MM.1S (cell line): Measurements from ENCODE around the gene ZP2.

Source experiments
- DNase-seq: peaks from one replicate; pipeline ENCODE4 v3.0.0-alpha.2; 2015
- H2AFZ ChIP-seq: fragments of 300-600 bp; sonication (generic); 2 replicates; pipeline ENCODE4 v1.6.0; 2016; ENCODE audit warnings: antibody characterized with exemption, low read length
- H3F3A ChIP-seq: fragments of 300-600 bp; sonication (generic); 2 replicates; pipeline ENCODE4 v1.6.1; 2016; ENCODE audit warnings: mild to moderate bottlenecking, antibody characterized with exemption, low read length, moderate library complexity, mixed read lengths; ENCODE audit not compliant: insufficient read depth
- H3K27ac ChIP-seq: fragments of 300-600 bp; sonication (generic); 2 replicates; pipeline ENCODE4 v1.5.1; 2016; ENCODE audit warnings: mild to moderate bottlenecking, low read length
- H3K27me3 ChIP-seq: fragments of 300-600 bp; sonication (generic); replicated peaks from 2 replicates; pipeline ENCODE4 v1.6.0; 2016; ENCODE audit warnings: low read length; ENCODE audit not compliant: insufficient read depth
- H3K36me3 ChIP-seq: fragments of 300-600 bp; sonication (generic); replicated peaks from 2 replicates; pipeline ENCODE4 v1.6.1; 2016; ENCODE audit warnings: mild to moderate bottlenecking, low read length, mixed read lengths; ENCODE audit not compliant: insufficient read depth
- H3K4me1 ChIP-seq: fragments of 300-600 bp; sonication (generic); 2 replicates; pipeline ENCODE4 v1.6.1; 2016; ENCODE audit warnings: low read length, mixed read lengths
- H3K4me2 ChIP-seq: fragments of 300-600 bp; sonication (generic); 2 replicates; pipeline ENCODE4 v1.6.0; 2016; ENCODE audit warnings: low read depth, low read length
- H3K4me3 ChIP-seq: fragments of 300-600 bp; sonication (generic); 2 replicates; pipeline ENCODE4 v1.5.1; 2016; ENCODE audit warnings: low read length, mixed read lengths
- H3K79me2 ChIP-seq: fragments of 300-600 bp; sonication (generic); 2 replicates; pipeline ENCODE4 v1.6.1; 2016; ENCODE audit warnings: mixed run types, low read length, mixed read lengths
- H3K9ac ChIP-seq: fragments of 300-600 bp; sonication (generic); 2 replicates; pipeline ENCODE4 v1.6.1; 2016; ENCODE audit warnings: low read length, mixed read lengths
- H3K9me2 ChIP-seq: fragments of 300-600 bp; sonication (generic); replicated peaks from 2 replicates; pipeline ENCODE4 v1.6.1; 2016; ENCODE audit warnings: mild to moderate bottlenecking, low read length, mixed read lengths; ENCODE audit not compliant: insufficient read depth
- H3K9me3 ChIP-seq: fragments of 300-600 bp; sonication (generic); replicated peaks from 2 replicates; pipeline ENCODE4 v1.6.1; 2016; ENCODE audit warnings: mild to moderate bottlenecking, low read length, mixed read lengths; ENCODE audit not compliant: insufficient read depth
- H4K20me1 ChIP-seq: fragments of 300-600 bp; sonication (generic); 2 replicates; pipeline ENCODE4 v1.6.1; 2016; ENCODE audit warnings: mild to moderate bottlenecking, low read length, moderate library complexity, mixed read lengths; ENCODE audit not compliant: insufficient read depth
- CTCF ChIP-seq: fragments of 300-600 bp; sonication (generic); IDR thresholded peaks from 2 replicates; pipeline ENCODE4 v1.5.1; 2016; ENCODE audit warnings: antibody characterized with exemption, low read length, mixed read lengths
- EZH2 ChIP-seq: fragments of 300-600 bp; sonication (generic); optimal IDR thresholded peaks from 2 replicates; pipeline ENCODE3; 2017; ENCODE audit warnings: low read depth, mild to moderate bottlenecking, antibody characterized with exemption, low read length, mixed read lengths
- EZH2phosphoT487 ChIP-seq: fragments of 300-600 bp; sonication (generic); IDR thresholded peaks from 2 replicates; pipeline ENCODE4 v1.6.1; 2018; ENCODE audit warnings: antibody characterized with exemption, low read length

Gene ZP2

GRCh38 chr16:21194771-21195301 is 16.5 kb downstream of the ZP2 start:
- no peak overlapping the region for H3K27ac ChIP-seq
- H3K4me3 ChIP-seq, result no peak overlapping the region
- TF ChIP-seq CTCF, result no peak
- TF ChIP-seq EZH2, result no peak
- TF ChIP-seq EZH2phosphoT487, result no peak
- H2AFZ ChIP-seq, result no peak overlapping the region
- no peaks in the 10 kb centered on the region for H3K36me3 ChIP-seq
- H3K79me2 ChIP-seq, result no peaks in the 10 kb centered on the region
- H4K20me1 ChIP-seq, result no peaks in the 10 kb centered on the region
- no peak for DNase-seq
- no peaks in the 10 kb centered on the region for H3K27me3 ChIP-seq
- no peaks in the 10 kb centered on the region for H3F3A ChIP-seq
- H3K4me2 ChIP-seq, result no peak overlapping the region
- H3K9me3 ChIP-seq, result no peaks in the 10 kb centered on the region
- no peaks in the 10 kb centered on the region for H3K9me2 ChIP-seq
- no peaks in the 10 kb centered on the region for H3K4me1 ChIP-seq
- H3K9ac ChIP-seq, result no peak overlapping the region

DNA sequence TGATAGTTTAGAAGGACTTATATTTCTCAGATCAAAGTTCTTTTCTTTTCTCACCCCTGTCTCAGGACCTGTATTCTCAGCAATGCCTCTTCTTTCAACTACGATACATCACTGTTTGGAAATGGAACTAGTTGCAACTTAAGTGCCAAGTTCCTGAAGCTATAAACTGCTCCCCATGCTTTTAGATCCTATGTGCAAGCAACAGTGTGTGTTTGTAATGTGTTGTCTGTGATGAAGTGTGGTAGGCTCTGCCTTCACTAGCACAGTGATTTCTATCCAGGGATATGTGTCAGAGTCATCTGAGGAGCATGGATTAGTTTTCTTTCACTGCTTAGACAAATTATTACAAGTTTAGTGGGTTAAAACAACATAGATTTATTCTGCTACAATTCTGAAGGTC is 18.4 kb downstream of the ZP2 start:
- Histone ChIP-seq H2AFZ (no peak overlapping the region), H3K27me3 (no peaks in the 10 kb centered on the region), H3K4me2 (no peak overlapping the region), H3K36me3 (no peaks in the 10 kb centered on the region), H4K20me1 (no peaks in the 10 kb centered on the region), H3K79me2 (no peaks in the 10 kb centered on the region), H3K9me2 (no peaks in the 10 kb centered on the region), H3K9ac (no peak overlapping the region), H3K9me3 (no peaks in the 10 kb centered on the region), H3K27ac (no peak overlapping the region), H3K4me3 (no peak overlapping the region), H3F3A (no peaks in the 10 kb centered on the region), H3K4me1 (no peaks in the 10 kb centered on the region)
- TF ChIP-seq EZH2phosphoT487 (no peak), EZH2 (no peak), CTCF (no peak)
- DNase-seq, result no peak

- Histone ChIP-seq H3K9me3 (no peaks in the 10 kb centered on the region), H3K9ac (no peak overlapping the region), H3K27ac (no peak overlapping the region), H3K4me1 (no peaks in the 10 kb centered on the region), H3K9me2 (no peaks in the 10 kb centered on the region), H3K4me3 (no peak overlapping the region), H2AFZ (no peak overlapping the region), H4K20me1 (no peaks in the 10 kb centered on the region), H3K27me3 (no peaks in the 10 kb centered on the region), H3K36me3 (no peaks in the 10 kb centered on the region), H3K79me2 (no peaks in the 10 kb centered on the region), H3F3A (no peaks in the 10 kb centered on the region), H3K4me2 (no peak overlapping the region)
- TF ChIP-seq CTCF (no peak), EZH2phosphoT487 (no peak), EZH2 (no peak)
- no peak for DNase-seq
Measured at GRCh38 chr16:21190599-21190998, 20.8 kb downstream of the ZP2 start.
